Mucosa of rectum (tissue), 2 donors: ENCODE measurements around the gene PFDN5.
A peak's percentile ranks its signal among the peaks of the same experiment; 100 is the strongest.
"Not testable (repeated sequence)": the region's sequence is repeated elsewhere in the genome, so short reads cannot be mapped to it uniquely, and the experiment has no call there.

Experiments
- H3K27ac ChIP-seq, 2 donors: one replicate each; pipeline ENCODE4 v1.7.0; 2013; ENCODE audit warnings: inconsistent platforms in 2 of 2, low read depth in 2 of 2, low read length in 2 of 2
- H3K27me3 ChIP-seq, 2 donors: one replicate each; pipeline ENCODE4 v1.7.0; 2013; ENCODE audit warnings: low read length in 2 of 2; ENCODE audit not compliant: control insufficient read depth in 2 of 2, insufficient read depth in 2 of 2
- H3K36me3 ChIP-seq, 2 donors: one replicate each; pipeline ENCODE4 v1.7.0; 2013; ENCODE audit warnings: low read length in 2 of 2; ENCODE audit not compliant: control insufficient read depth in 2 of 2, insufficient read depth in 2 of 2
- H3K4me1 ChIP-seq, 2 donors: one replicate each; pipeline ENCODE4 v1.7.0; 2013; ENCODE audit warnings: low read length in 2 of 2, mild to moderate bottlenecking in 1 of 2; ENCODE audit not compliant: control insufficient read depth in 2 of 2, insufficient read depth in 2 of 2
- H3K4me3 ChIP-seq, 2 donors: one replicate each; pipeline ENCODE4 v1.7.0; 2013; ENCODE audit warnings: low read length in 2 of 2
- H3K9ac ChIP-seq, 2 donors: one replicate each; pipeline ENCODE4 v1.7.0; 2013; ENCODE audit warnings: low read length in 2 of 2, low read depth in 1 of 2, mild to moderate bottlenecking in 1 of 2
- H3K9me3 ChIP-seq, 2 donors: one replicate each; pipeline ENCODE4 v1.7.0; 2013; ENCODE audit warnings: low read length in 2 of 2; ENCODE audit not compliant: control insufficient read depth in 2 of 2
- donor health status: healthy.
- donor health status: Normal muscosa, but diverticular disease.

Gene PFDN5

GRCh38 chr12:53325511-53326061, 30.2 kb downstream of the PFDN5 start:
- H3K9ac ChIP-seq = peak overlapping the region; percentile 32 to 73
- H3K4me3 ChIP-seq = peak overlapping the region; percentile 70 to 71
- no peaks in the 10 kb centered on the region for H3K36me3 ChIP-seq
- no peaks in the 10 kb centered on the region for H3K9me3 ChIP-seq
- peak overlapping the region; percentile 82 to 90 for H3K27ac ChIP-seq
- H3K4me1 ChIP-seq = peaks cover 22 to 28% of the 10 kb centered on the region in 2 donors
- peaks cover 0 to 32% of the 10 kb centered on the region in 2 donors for H3K27me3 ChIP-seq

- Histone ChIP-seq H3K9ac (no peak overlapping the region), H3K4me1 (peaks cover 17 to 22% of the 10 kb centered on the region in 2 donors), H3K27me3 (peaks cover 0 to 36% of the 10 kb centered on the region in 2 donors), H3K4me3 (no peak overlapping the region), H3K9me3 (no peaks in the 10 kb centered on the region), H3K27ac (no peak overlapping the region), H3K36me3 (no peaks in the 10 kb centered on the region)
Measured at GRCh38 chr12:53326460-53327185, 31.3 kb downstream of the PFDN5 start.

GRCh38 chr12:53327435-53328042, 32.2 kb downstream of the PFDN5 start:
- Histone ChIP-seq H3K9me3 (no peaks in the 10 kb centered on the region), H3K4me1 (peaks cover 12 to 17% of the 10 kb centered on the region in 2 donors), H3K36me3 (no peaks in the 10 kb centered on the region), H3K9ac (no peak overlapping the region), H3K4me3 (no peak overlapping the region), H3K27ac (no peak overlapping the region), H3K27me3 (peaks cover 0 to 42% of the 10 kb centered on the region in 2 donors)

- Histone ChIP-seq H3K27ac (no peak overlapping the region), H3K9me3 (no peaks in the 10 kb centered on the region), H3K9ac (no peak overlapping the region), H3K4me3 (no peak overlapping the region), H3K4me1 (peaks cover 12 to 17% of the 10 kb centered on the region in 2 donors), H3K36me3 (no peaks in the 10 kb centered on the region), H3K27me3 (peaks cover 0 to 42% of the 10 kb centered on the region in 2 donors)
Measured at GRCh38 chr12:53328043-53328435, 32.7 kb downstream of the PFDN5 start.

- no peak overlapping the region for H3K27ac ChIP-seq
Measured at GRCh38 chr12:53330671-53331070, 35.3 kb downstream of the PFDN5 start.

GRCh38 chr12:53332339-53332738, 37.0 kb downstream of the PFDN5 start:
- not testable (repeated sequence) for H3K4me1 ChIP-seq, H3K27ac ChIP-seq, H3K4me3 ChIP-seq, H3K36me3 ChIP-seq, H3K9me3 ChIP-seq, H3K9ac ChIP-seq
- peaks cover 16 to 37% of the 10 kb centered on the region in 2 donors for H3K27me3 ChIP-seq

More at GRCh38 chr12:53330671-53331070, 35.3 kb downstream of the PFDN5 start:
- H3K9me3 ChIP-seq = no peaks in the 10 kb centered on the region
- no peak overlapping the region for H3K4me3 ChIP-seq
- H3K9ac ChIP-seq = no peak overlapping the region
- peaks cover 2 to 43% of the 10 kb centered on the region in 2 donors for H3K27me3 ChIP-seq
- H3K4me1 ChIP-seq = peaks cover 4% of the 10 kb centered on the region in 2 donors
- no peaks in the 10 kb centered on the region for H3K36me3 ChIP-seq

- Histone ChIP-seq H3K27ac (no peak overlapping the region), H3K9ac (no peak overlapping the region), H3K36me3 (no peaks in the 10 kb centered on the region), H3K9me3 (no peaks in the 10 kb centered on the region), H3K4me3 (no peak overlapping the region), H3K27me3 (peaks cover 18 to 34% of the 10 kb centered on the region in 2 donors), H3K4me1 (no peaks in the 10 kb centered on the region)
Measured at GRCh38 chr12:53332744-53333143, 37.4 kb downstream of the PFDN5 start.

- Histone ChIP-seq H3K9me3 (no peaks in the 10 kb centered on the region), H3K27me3 (peaks cover 21 to 32% of the 10 kb centered on the region in 2 donors), H3K4me3 (no peak overlapping the region), H3K27ac (no peak overlapping the region), H3K4me1 (no peaks in the 10 kb centered on the region), H3K9ac (no peak overlapping the region), H3K36me3 (no peaks in the 10 kb centered on the region)
Measured at GRCh38 chr12:53333289-53333688, 37.9 kb downstream of the PFDN5 start.

- no peaks in the 10 kb centered on the region for H3K9me3 ChIP-seq
- no peak overlapping the region for H3K9ac ChIP-seq
- H3K4me1 ChIP-seq = no peaks in the 10 kb centered on the region
- H3K4me3 ChIP-seq = no peak overlapping the region
- peaks cover 26 to 28% of the 10 kb centered on the region in 2 donors for H3K27me3 ChIP-seq
- no peak overlapping the region for H3K27ac ChIP-seq
- no peaks in the 10 kb centered on the region for H3K36me3 ChIP-seq
Measured at GRCh38 chr12:53333845-53334244, 38.5 kb downstream of the PFDN5 start.

- Histone ChIP-seq H3K9ac (no peak overlapping the region), H3K27me3 (peaks cover 22 to 26% of the 10 kb centered on the region in 2 donors), H3K9me3 (no peaks in the 10 kb centered on the region), H3K27ac (no peak overlapping the region), H3K4me3 (no peak overlapping the region), H3K4me1 (no peaks in the 10 kb centered on the region), H3K36me3 (no peaks in the 10 kb centered on the region)
Measured at GRCh38 chr12:53334822-53335221, 39.5 kb downstream of the PFDN5 start.
